Neural crest cell (in vitro differentiated cells): ENCODE measurements around the gene ZNF581. TPM values are rescaled to one million over a fixed set of nuclear protein-coding genes. Genes with fewer than 3 reads are reported as not detected.
A peak's percentile ranks its signal among the peaks of the same experiment; 100 is the strongest.

ENCODE experiments used
- DNase-seq: peaks from one replicate; pipeline ENCODE4 v3.0.0; 2021; ENCODE audit warnings: low read depth, mixed read lengths, low spot score
- H3K27ac Mint-ChIP-seq: one replicate; pipeline ENCODE4 v1.8.0; 2021; ENCODE audit warnings: mild to moderate bottlenecking, mixed read lengths; ENCODE audit not compliant: unreplicated experiment
- H3K27me3 Mint-ChIP-seq: 2 replicates; pipeline ENCODE4 v1.8.0; 2021; ENCODE audit warnings: low read depth, mild to moderate bottlenecking, mixed read lengths
- H3K36me3 Mint-ChIP-seq: 2 replicates; pipeline ENCODE4 v1.8.0; 2021; ENCODE audit warnings: low read depth, mild to moderate bottlenecking, mixed read lengths
- H3K4me1 Mint-ChIP-seq: 2 replicates; pipeline ENCODE4 v1.8.0; 2021; ENCODE audit warnings: mixed read lengths
- H3K4me3 Mint-ChIP-seq: one replicate; pipeline ENCODE4 v1.8.0; 2021; ENCODE audit warnings: mild to moderate bottlenecking, mixed read lengths
- H3K9me3 Mint-ChIP-seq: 2 replicates; pipeline ENCODE4 v1.8.0; 2021; ENCODE audit warnings: mixed read lengths
- CTCF ChIP-seq: fragments of 200-600 bp; sonication (generic); conservative IDR thresholded peaks from 2 replicates; pipeline ENCODE4 v1.5.0; 2021; ENCODE audit warnings: antibody characterized with exemption, mild to moderate bottlenecking
- total RNA-seq: library from RNA; stranded (reverse); gene quantifications from 2 replicates; pipeline ENCODE4 v1.2.1, GENCODE V29; 2021

Gene ZNF581
- total RNA-seq, 1 donor from 2014 or later: 40.8 TPM

GRCh38 chr19:55625004-55625326 is 18.5 kb upstream of the ZNF581 start:
- DNase-seq: no peak
- Mint-ChIP-seq H3K27ac (peak overlapping the region; percentile 99), H3K4me3 (peak overlapping the region; percentile 92), H3K9me3 (peaks cover 3% of the 10 kb centered on the region), H3K4me1 (peaks cover 20% of the 10 kb centered on the region), H3K27me3 (peaks cover 5% of the 10 kb centered on the region), H3K36me3 (peaks cover 11% of the 10 kb centered on the region)
- no peak for TF ChIP-seq CTCF

GRCh38 chr19:55626350-55626749 is 17.1 kb upstream of the ZNF581 start:
- TF ChIP-seq CTCF: no peak
- no peak for DNase-seq
- peak overlapping the region; percentile 44 for H3K4me3 Mint-ChIP-seq
- no peak overlapping the region for H3K27ac Mint-ChIP-seq
- peaks cover 5% of the 10 kb centered on the region for H3K27me3 Mint-ChIP-seq
- H3K4me1 Mint-ChIP-seq: peaks cover 20% of the 10 kb centered on the region
- H3K9me3 Mint-ChIP-seq: peaks cover 3% of the 10 kb centered on the region
- H3K36me3 Mint-ChIP-seq: peaks cover 7% of the 10 kb centered on the region

- TF ChIP-seq CTCF: peak; percentile 86
- H3K9me3 Mint-ChIP-seq: no peaks in the 10 kb centered on the region
- peak; percentile 94 for DNase-seq
- peaks cover 33% of the 10 kb centered on the region for H3K4me1 Mint-ChIP-seq
- H3K27ac Mint-ChIP-seq: no peak overlapping the region
- no peaks in the 10 kb centered on the region for H3K27me3 Mint-ChIP-seq
- peak overlapping the region; percentile 78 for H3K4me3 Mint-ChIP-seq
- no peaks in the 10 kb centered on the region for H3K36me3 Mint-ChIP-seq
These were observed 11.0 kb upstream of the ZNF581 start for GRCh38 chr19:55632463-55632834.

- Mint-ChIP-seq H3K9me3 (no peaks in the 10 kb centered on the region), H3K4me1 (peaks cover 39% of the 10 kb centered on the region), H3K27ac (no peak overlapping the region), H3K36me3 (peaks cover 4% of the 10 kb centered on the region), H3K4me3 (peak overlapping the region; percentile 96), H3K27me3 (no peaks in the 10 kb centered on the region)
- TF ChIP-seq CTCF: no peak
- no peak for DNase-seq
These were observed 9.6 kb upstream of the ZNF581 start for GRCh38 chr19:55633861-55634260.

GRCh38 chr19:55635334-55635717 is 8.1 kb upstream of the ZNF581 start:
- Mint-ChIP-seq H3K4me1 (peaks cover 45% of the 10 kb centered on the region), H3K9me3 (peaks cover 2% of the 10 kb centered on the region)
- no peak for TF ChIP-seq CTCF

GRCh38 chr19:55635856-55636440 is 7.5 kb upstream of the ZNF581 start:
- H3K27me3 Mint-ChIP-seq: peaks cover 2% of the 10 kb centered on the region
- H3K36me3 Mint-ChIP-seq: peaks cover 10% of the 10 kb centered on the region
- peaks cover 49% of the 10 kb centered on the region for H3K4me1 Mint-ChIP-seq
- no peak for TF ChIP-seq CTCF
- DNase-seq: no peak
- peak overlapping the region; percentile 100 for H3K27ac Mint-ChIP-seq
- peaks cover 2% of the 10 kb centered on the region for H3K9me3 Mint-ChIP-seq
- H3K4me3 Mint-ChIP-seq: peak overlapping the region; percentile 96

More at GRCh38 chr19:55635334-55635717, 8.1 kb upstream of the ZNF581 start:
- Mint-ChIP-seq H3K27me3 (no peaks in the 10 kb centered on the region), H3K4me3 (peak overlapping the region; percentile 96), H3K36me3 (peaks cover 8% of the 10 kb centered on the region), H3K27ac (peak overlapping the region; percentile 100)
- DNase-seq: no peak
